HCT116 (cell line): ENCODE data around the gene INSRR. TPM values are rescaled to one million over a fixed set of nuclear protein-coding genes. Genes with fewer than 3 reads are reported as not detected.

Source experiments
- ATAC-seq: fragments of 200-7000 bp; cut with Tn5 transposase; 2 replicates; pipeline ENCODE4 v1.9.1; 2020; ENCODE audit warnings: mild to moderate bottlenecking, moderate library complexity
- BruUV-seq: library from RNA; stranded (reverse); fragments of 400-500 nt; replicated peaks from 2 replicates; lab custom pipeline; 2021; lab: Mats Ljungman, UMichigan
- CTCF ChIA-PET: fragments of 300-600 bp; sonication (Branson Sonifier 250); formaldehyde crosslinking; loops from one replicate; lab custom pipeline; 2021; ENCODE audit warnings: antibody characterized with exemption; lab: Charles Lee
- POLR2A ChIA-PET: fragments of 300-600, 350-600 bp; sonication (Branson Sonifier 250); formaldehyde crosslinking; loops from one replicate; lab custom pipeline; 2021; ENCODE audit warnings: antibody characterized with exemption; lab: Charles Lee
- RAD21 ChIA-PET, 2 experiments: fragments of 300-600 bp; sonication (Branson Sonifier 250); formaldehyde crosslinking; loops; one replicate each; lab custom pipeline; 2023; ENCODE audit warnings: low total read pairs in 2 of 2; ENCODE audit not compliant: uncharacterized antibody in 2 of 2, unreplicated experiment in 2 of 2, low non-redundant PET in 1 of 2; lab: Charles Lee
- DNase-seq: peaks from one replicate; pipeline ENCODE4 v3.0.0-alpha.2; 2010; ENCODE audit warnings: low read depth, low spot score
- H2AFZ ChIP-seq: fragments of 200-600 bp; shearing (Covaris generic), sonication (generic); 2 replicates; pipeline ENCODE4 v1.6.1; 2017; ENCODE audit warnings: low read depth, mixed run types, mixed read lengths, antibody characterized with exemption, low read length; ENCODE audit not compliant: poor library complexity, severe bottlenecking
- H3K27ac ChIP-seq: 2 replicates; pipeline ENCODE4 v1.5.1; 2012; ENCODE audit warnings: low read depth, low read length
- H3K27me3 ChIP-seq: fragments of 200-600 bp; sonication (generic); 2 replicates; pipeline ENCODE4 v1.6.1; 2016; ENCODE audit warnings: mixed run types, low read length, mixed read lengths; ENCODE audit not compliant: insufficient read depth
- H3K36me3 ChIP-seq, 2 experiments: fragments of 200-500 bp in 1 of 2; fragments of 200-600 bp in 1 of 2; sonication (Bioruptor generic) in 1 of 2; sonication (generic) in 1 of 2; 2 replicates each; pipeline versions ENCODE4 v1.5.1 to v1.6.1; 2014 to 2016; ENCODE audit warnings: low read length in 2 of 2, inconsistent platforms in 1 of 2, mixed read lengths in 1 of 2, mixed run types in 1 of 2; ENCODE audit not compliant: insufficient read depth in 2 of 2, control insufficient read depth in 1 of 2
- H3K4me1 ChIP-seq, 2 experiments: fragments of 200-600 bp in 1 of 2; sonication (generic) in 1 of 2; 2 replicates each; pipeline versions ENCODE4 v1.5.1 to v1.6.1; 2012 to 2017; ENCODE audit warnings: low read length in 2 of 2, inconsistent platforms in 1 of 2, mild to moderate bottlenecking in 1 of 2, mixed read lengths in 1 of 2, mixed run types in 1 of 2, moderate library complexity in 1 of 2; ENCODE audit not compliant: insufficient read depth in 2 of 2, control insufficient read depth in 1 of 2
- H3K4me2 ChIP-seq: fragments of 200-600 bp; sonication (generic); 2 replicates; pipeline ENCODE4 v1.6.1; 2017; ENCODE audit warnings: mixed run types, low read length, mixed read lengths
- H3K4me3 ChIP-seq, 2 experiments: fragments of 200-600 bp in 1 of 2; sonication (generic) in 1 of 2; replicated peaks in 1 of 2; 2 replicates each; pipeline ENCODE4 v1.5.1; 2011 to 2016; ENCODE audit warnings: low read length in 2 of 2, control low read depth in 1 of 2, low read depth in 1 of 2, mild to moderate bottlenecking in 1 of 2, mixed read lengths in 1 of 2, mixed run types in 1 of 2
- H3K79me2 ChIP-seq: fragments of 200-600 bp; sonication (generic); 2 replicates; pipeline ENCODE4 v1.6.1; 2017; ENCODE audit warnings: mild to moderate bottlenecking, mixed run types, low read length, moderate library complexity, mixed read lengths; ENCODE audit not compliant: insufficient read depth
- H3K9ac ChIP-seq: fragments of 200-600 bp; sonication (generic); 2 replicates; pipeline ENCODE4 v1.6.1; 2016; ENCODE audit warnings: low read length, mixed read lengths
- H3K9me2 ChIP-seq: fragments of 200-600 bp; sonication (generic), shearing (Covaris generic); 2 replicates; pipeline ENCODE4 v1.6.1; 2017; ENCODE audit warnings: mixed run types, mild to moderate bottlenecking, moderate library complexity; ENCODE audit not compliant: insufficient read depth
- H3K9me3 ChIP-seq, 2 experiments: fragments of 200-500 bp in 1 of 2; fragments of 200-600 bp in 1 of 2; sonication (Bioruptor generic) in 1 of 2; sonication (generic) in 1 of 2; 2 replicates each; pipeline ENCODE4 v1.6.1; 2014 to 2017; ENCODE audit warnings: low read length in 2 of 2, mixed read lengths in 2 of 2, inconsistent platforms in 1 of 2, low read depth in 1 of 2, mild to moderate bottlenecking in 1 of 2, mixed run types in 1 of 2, moderate library complexity in 1 of 2; ENCODE audit not compliant: control insufficient read depth in 1 of 2, insufficient read depth in 1 of 2
- H4K20me1 ChIP-seq: fragments of 200-600 bp; sonication (generic), shearing (Covaris generic); 2 replicates; pipeline ENCODE4 v1.6.1; 2017; ENCODE audit warnings: mixed run types, mild to moderate bottlenecking, moderate library complexity; ENCODE audit not compliant: insufficient read depth
- CEBPB ChIP-seq: IDR thresholded peaks from 2 replicates; pipeline ENCODE4 v1.6.1; 2012; ENCODE audit warnings: low read depth
- EZH2 ChIP-seq: fragments of 200-600 bp; sonication (generic); IDR thresholded peaks from 2 replicates; pipeline ENCODE4 v1.6.1; 2017; ENCODE audit warnings: antibody characterized with exemption, mixed run types
- FOSL1 ChIP-seq: IDR thresholded peaks from 2 replicates; pipeline ENCODE4 v1.6.1; 2012; ENCODE audit warnings: low read depth
- POLR2AphosphoS5 ChIP-seq: IDR thresholded peaks from 2 replicates; pipeline ENCODE4 v1.6.1; 2011; ENCODE audit warnings: mild to moderate bottlenecking, low read depth, low read length, moderate library complexity
- SIN3A ChIP-seq: IDR thresholded peaks from 2 replicates; pipeline ENCODE4 v1.6.1; 2012; ENCODE audit warnings: low read depth
- SP1 ChIP-seq: IDR thresholded peaks from 2 replicates; pipeline ENCODE4 v1.6.1; 2012; ENCODE audit warnings: low read depth
- ZFX ChIP-seq: fragments of 450-650 bp; IDR thresholded peaks from 2 replicates; pipeline ENCODE4 v1.6.1; 2017
- ZNF274 ChIP-seq: fragments of 200-500 bp; sonication (Bioruptor generic); IDR thresholded peaks from 2 replicates; pipeline ENCODE4 v1.6.1; 2014; ENCODE audit warnings: mild to moderate bottlenecking, low read depth, low read length, inconsistent platforms
- intact Hi-C: fragments of 100-400 bp; cut with micrococcal nuclease; formaldehyde crosslinking; loops from 2 replicates; pipeline ENCODE4 v1.10.0; 2022
- total RNA-seq: library from RNA; stranded (reverse); gene quantifications from one replicate; pipeline ENCODE4 v1.2.1, GENCODE V29; 2021; ENCODE audit not compliant: unreplicated experiment

The INSRR gene
- total RNA-seq, 1 experiment from 2014 or later = not detected

DNA sequence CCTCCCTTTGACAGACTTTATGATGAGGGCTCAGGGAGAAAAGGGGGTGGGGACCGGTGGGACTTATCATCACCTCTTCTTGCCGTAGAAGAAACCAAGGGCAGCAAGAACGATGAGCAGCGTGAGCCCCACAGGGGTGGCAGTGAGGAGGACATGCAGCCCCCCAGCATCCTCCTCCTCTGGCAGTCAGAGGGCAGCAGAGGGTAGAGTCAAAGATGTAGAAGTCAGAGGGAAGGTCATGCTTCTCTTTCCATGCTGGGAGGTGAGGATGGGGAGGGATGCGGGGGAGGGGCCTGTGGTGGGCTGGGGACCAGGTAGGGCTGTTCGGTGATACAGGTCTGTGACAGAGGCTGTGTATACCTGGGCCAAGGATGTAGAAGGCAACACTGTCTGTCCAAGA is 14.8 kb downstream of the INSRR start:
- Histone ChIP-seq H3K9me3 (no peaks in the 10 kb centered on the region), H3K36me3 (no peaks in the 10 kb centered on the region), H3K9me2 (no peaks in the 10 kb centered on the region), H3K4me3 (no peak overlapping the region), H3K9ac (no peak overlapping the region), H4K20me1 (no peaks in the 10 kb centered on the region), H3K79me2 (no peaks in the 10 kb centered on the region), H3K4me2 (no peak overlapping the region), H3K27ac (no peak overlapping the region), H3K4me1 (no peaks in the 10 kb centered on the region), H2AFZ (no peak overlapping the region), H3K27me3 (no peaks in the 10 kb centered on the region)
- TF ChIP-seq SIN3A (no peak), FOSL1 (no peak), POLR2AphosphoS5 (no peak), EZH2 (no peak), ZNF274 (no peak), SP1 (no peak)
- no TSS peak for BruUV-seq
- RAD21 ChIA-PET = no interaction called here
- intact Hi-C loops = no loop called here
- POLR2A ChIA-PET = no interaction called here
- CTCF ChIA-PET = no interaction called here
- DNase-seq (no peak), ATAC-seq (no peak)

- ChIA-PET CTCF (no interaction called here), RAD21 (no interaction called here), POLR2A (no interaction called here)
- Histone ChIP-seq H3K9ac (no peak overlapping the region), H3K9me3 (no peaks in the 10 kb centered on the region), H3K27ac (no peak overlapping the region), H3K4me2 (no peak overlapping the region), H3K4me1 (no peaks in the 10 kb centered on the region), H3K9me2 (no peaks in the 10 kb centered on the region), H3K79me2 (no peaks in the 10 kb centered on the region), H2AFZ (no peak overlapping the region), H4K20me1 (no peaks in the 10 kb centered on the region), H3K4me3 (no peak overlapping the region), H3K27me3 (no peaks in the 10 kb centered on the region), H3K36me3 (no peaks in the 10 kb centered on the region)
- intact Hi-C loops = no loop called here
- TF ChIP-seq EZH2 (no peak), ZFX (no peak), CEBPB (no peak), POLR2AphosphoS5 (no peak)
- DNase-seq (no peak), ATAC-seq (no peak)
- no TSS peak for BruUV-seq
These were observed 16.2 kb downstream of the INSRR start for GRCh38 chr1:156842618-156843300.
